ENCODE data around the gene WFIKKN1. TPM values are rescaled to one million over a fixed set of nuclear protein-coding genes. Genes with fewer than 3 reads are reported as not detected.

The WFIKKN1 gene
- total RNA-seq, 1 donor from 2014 or later: 1.5 TPM

GRCh38 chr16:635573-636205 lies 4.9 kb downstream of the WFIKKN1 start:
- Histone ChIP-seq H3K4me3 (peak overlapping the region; percentile 93), H3K27ac (peak overlapping the region; percentile 93), H3K4me1 (peaks cover 13% of the 10 kb centered on the region), H3K27me3 (no peaks in the 10 kb centered on the region), H3K9me3 (no peaks in the 10 kb centered on the region), H3K36me3 (no peaks in the 10 kb centered on the region)
- peak; percentile 19 for TF ChIP-seq CTCF (IDR thresholded peaks at IDR 0.05)
- intact Hi-C loops (cut with DNase I): no loop called here
- DNase-seq (no peak), ATAC-seq (no peak)

GRCh38 chr16:636206-637080 lies 5.7 kb downstream of the WFIKKN1 start, which contains the start of gene METTL26:
Gene METTL26 (minus strand): TSS chr16:636305. CDS start chr16:636290, 15 bp downstream.
- Histone ChIP-seq H3K27ac (peak within 1 kb of the TSS; percentile 93), H3K4me3 (peak within 1 kb of the TSS; percentile 93), H3K36me3 (no peaks in the 10 kb centered on the region), H3K4me1 (peaks cover 7% of the 10 kb centered on the region), H3K9me3 (no peaks in the 10 kb centered on the region), H3K27me3 (no peaks in the 10 kb centered on the region)
- peak; percentile 98 for DNase-seq
- TF ChIP-seq CTCF (IDR thresholded peaks at IDR 0.05): no peak
- intact Hi-C loops (cut with DNase I): no loop called here
- ATAC-seq: peak; percentile 88

DNA sequence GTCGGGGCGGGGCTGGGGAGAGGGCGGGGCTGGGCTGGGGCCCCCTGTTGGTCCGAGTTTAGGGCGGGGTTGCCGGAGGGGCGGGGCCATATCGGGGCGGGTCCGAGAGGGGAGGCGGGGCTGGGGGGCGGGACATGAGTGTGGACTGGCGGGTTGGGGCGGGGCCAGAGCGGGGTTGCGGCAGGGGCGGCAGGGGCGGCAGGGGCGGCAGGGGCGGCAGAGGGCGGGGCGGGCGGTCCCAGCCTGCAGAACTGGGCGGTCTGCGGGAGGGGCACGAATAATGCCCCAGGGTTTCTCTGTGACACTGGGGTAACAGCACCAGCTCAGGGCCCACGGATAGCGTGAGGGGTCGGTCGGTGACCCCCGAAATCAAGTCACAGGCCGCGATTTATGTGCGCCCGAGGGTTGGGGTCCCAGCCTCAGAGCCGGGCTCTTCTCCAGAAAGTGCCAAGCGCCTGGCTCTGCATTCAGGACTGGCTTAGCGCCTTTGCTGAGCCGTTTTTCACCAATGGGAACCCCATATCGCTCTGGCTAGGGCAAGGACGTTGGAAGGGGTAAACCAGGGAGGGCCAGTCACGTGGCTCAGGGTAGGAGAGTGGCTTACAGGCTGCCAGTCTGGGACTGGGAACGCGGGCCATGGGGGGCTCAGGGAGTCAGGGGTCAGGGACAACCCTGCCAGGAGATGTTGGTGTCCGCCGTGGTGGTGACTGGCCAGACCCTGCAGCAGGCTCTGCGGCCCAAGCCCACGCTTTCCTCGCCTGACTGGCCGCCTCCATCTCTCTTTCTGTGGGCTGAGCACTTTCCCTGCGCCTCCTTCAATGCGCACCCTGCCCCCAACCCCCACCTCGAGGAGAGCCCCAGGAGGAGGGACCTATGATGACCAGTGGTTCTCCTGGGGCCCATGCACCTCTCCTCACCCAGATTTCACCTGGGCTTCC lies 6.6 kb downstream of the WFIKKN1 start:
- no peaks in the 10 kb centered on the region for H3K27me3 ChIP-seq
- peaks cover 7% of the 10 kb centered on the region for H3K4me1 ChIP-seq
- H3K4me3 ChIP-seq: peak overlapping the region; percentile 93
- DNase-seq (peak; percentile 96), ATAC-seq (peak; percentile 83)
- intact Hi-C loops (cut with DNase I): no loop called here
- no peak for TF ChIP-seq CTCF (IDR thresholded peaks at IDR 0.05)
- H3K27ac ChIP-seq: peak overlapping the region; percentile 93
- no peaks in the 10 kb centered on the region for H3K9me3 ChIP-seq
- H3K36me3 ChIP-seq: no peaks in the 10 kb centered on the region

- DNase-seq: no peak
- no peak for ATAC-seq
- Histone ChIP-seq H3K9me3 (no peaks in the 10 kb centered on the region), H3K4me3 (no peak overlapping the region), H3K27me3 (no peaks in the 10 kb centered on the region), H3K4me1 (peaks cover 14% of the 10 kb centered on the region), H3K36me3 (no peaks in the 10 kb centered on the region), H3K27ac (no peak overlapping the region)
- no peak for TF ChIP-seq CTCF (IDR thresholded peaks at IDR 0.05)
- intact Hi-C loops (cut with DNase I): no loop called here
These were observed 7.3 kb downstream of the WFIKKN1 start for GRCh38 chr16:638034-638543.

- DNase-seq: no peak
- no peak for TF ChIP-seq CTCF (IDR thresholded peaks at IDR 0.05)
- H3K4me3 ChIP-seq: no peak overlapping the region
- H3K27ac ChIP-seq: no peak overlapping the region
- no peaks in the 10 kb centered on the region for H3K27me3 ChIP-seq
- ATAC-seq: no peak
- H3K4me1 ChIP-seq: peaks cover 17% of the 10 kb centered on the region
- H3K9me3 ChIP-seq: no peaks in the 10 kb centered on the region
- intact Hi-C loops (cut with DNase I): no loop called here
- no peaks in the 10 kb centered on the region for H3K36me3 ChIP-seq
These were observed 8.1 kb downstream of the WFIKKN1 start for GRCh38 chr16:638836-639235.
